Activated CD4-positive, alpha-beta T cell treated with anti-CD3 and anti-CD28 coated beads for 4 hours (primary cell): ENCODE measurements around the gene RIBC2.
"Not testable (repeated sequence)": the region's sequence is repeated elsewhere in the genome, so short reads cannot be mapped to it uniquely, and the experiment has no call there.

Experiments used
- DNase-seq, 2 donors: peaks; one replicate each; pipeline ENCODE4 v3.0.0-alpha.2; 2020

Gene RIBC2, protein sequence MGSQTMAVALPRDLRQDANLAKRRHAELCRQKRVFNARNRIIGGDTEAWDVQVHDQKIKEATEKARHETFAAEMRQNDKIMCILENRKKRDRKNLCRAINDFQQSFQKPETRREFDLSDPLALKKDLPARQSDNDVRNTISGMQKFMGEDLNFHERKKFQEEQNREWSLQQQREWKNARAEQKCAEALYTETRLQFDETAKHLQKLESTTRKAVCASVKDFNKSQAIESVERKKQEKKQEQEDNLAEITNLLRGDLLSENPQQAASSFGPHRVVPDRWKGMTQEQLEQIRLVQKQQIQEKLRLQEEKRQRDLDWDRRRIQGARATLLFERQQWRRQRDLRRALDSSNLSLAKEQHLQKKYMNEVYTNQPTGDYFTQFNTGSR

DNA sequence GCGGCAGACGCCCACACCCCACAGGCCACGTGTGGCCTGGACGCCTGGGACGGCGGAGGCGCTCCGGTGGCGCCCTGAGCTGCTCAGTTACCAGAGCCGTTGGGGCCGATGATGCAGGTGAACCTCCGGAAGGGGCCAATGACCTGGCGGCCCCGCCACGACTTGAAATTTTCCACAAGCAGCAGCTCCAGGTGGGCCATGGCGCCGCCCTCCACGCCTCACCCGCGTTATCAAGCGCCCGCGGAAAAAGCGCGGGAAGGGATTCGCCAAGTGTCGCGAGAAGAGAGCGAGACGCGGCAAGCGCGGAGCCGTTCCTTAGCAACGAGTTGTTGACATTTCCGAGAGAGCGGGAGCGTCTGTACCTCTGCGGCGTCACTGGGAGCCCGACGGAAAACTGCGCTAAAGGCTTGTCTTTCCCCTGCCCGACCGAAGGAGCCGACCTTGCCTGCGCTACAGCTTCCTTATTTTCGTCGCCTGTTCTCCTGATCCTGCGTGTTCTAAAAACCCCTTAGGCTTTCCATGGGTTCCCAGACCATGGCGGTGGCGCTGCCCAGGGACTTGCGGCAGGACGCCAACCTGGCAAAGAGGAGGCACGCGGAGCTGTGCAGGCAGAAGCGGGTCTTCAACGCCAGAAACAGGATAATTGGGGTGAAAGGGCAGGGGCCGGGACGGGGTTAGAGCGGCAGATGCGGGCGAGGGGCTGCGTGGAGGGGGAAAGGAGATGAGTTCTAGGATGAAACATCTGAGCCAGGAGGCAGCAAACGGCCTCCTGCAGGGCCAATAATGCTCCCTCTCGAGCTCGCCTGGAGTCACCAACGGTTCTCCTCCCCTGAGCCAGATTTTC lies at the start of gene RIBC2, which contains the start of gene SMC1B:
RIBC2 (plus strand) TSS at position 326 of the 844 bp plus-strand sequence; CDS start at position 520, 194 bp downstream.
SMC1B (minus strand) TSS at position 232 of the 844 bp plus-strand sequence; CDS start at position 200, 32 bp downstream.
- DNase-seq = peak; percentile 73 to 76

DNA sequence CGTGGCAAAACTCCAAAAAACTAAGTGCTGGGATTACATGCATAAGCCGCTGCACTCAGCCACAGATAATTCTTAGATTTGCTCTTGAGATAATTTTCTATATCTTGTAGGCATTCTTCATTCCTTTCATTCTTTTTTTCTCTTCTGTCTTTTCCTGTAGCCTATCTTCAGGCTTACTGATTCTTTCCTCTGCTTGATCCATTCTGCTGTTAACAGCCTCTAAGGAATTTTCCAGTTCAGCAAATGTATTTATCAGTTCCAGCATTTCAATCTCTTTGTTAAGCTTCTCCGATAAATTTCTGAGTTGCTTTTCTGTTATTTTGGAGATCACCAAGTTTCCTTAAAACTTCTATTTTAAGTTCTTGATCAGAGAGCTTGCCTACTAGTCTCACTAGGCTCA lies 46.8 kb upstream of the RIBC2 start:
- DNase-seq = no peak

DNA sequence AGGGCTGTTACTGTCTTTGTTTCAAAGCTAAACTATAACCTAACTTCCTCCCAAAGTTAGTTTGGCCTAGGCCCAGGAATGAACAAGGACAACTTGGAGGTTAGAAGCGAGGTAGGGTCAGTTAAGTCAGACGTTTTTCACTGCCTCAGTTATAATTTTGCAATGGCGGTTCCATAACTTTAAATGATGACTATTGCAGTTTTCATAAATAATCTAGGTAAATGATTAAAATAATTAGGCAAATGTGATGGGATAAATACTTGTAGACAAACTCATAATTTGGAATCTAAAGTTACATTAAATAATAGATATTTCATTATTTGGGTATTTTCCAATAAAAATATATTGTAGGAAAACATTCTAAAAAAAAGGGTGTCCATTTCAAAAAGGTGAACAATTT lies 39.9 kb upstream of the RIBC2 start:
- DNase-seq = not testable (repeated sequence)

DNA sequence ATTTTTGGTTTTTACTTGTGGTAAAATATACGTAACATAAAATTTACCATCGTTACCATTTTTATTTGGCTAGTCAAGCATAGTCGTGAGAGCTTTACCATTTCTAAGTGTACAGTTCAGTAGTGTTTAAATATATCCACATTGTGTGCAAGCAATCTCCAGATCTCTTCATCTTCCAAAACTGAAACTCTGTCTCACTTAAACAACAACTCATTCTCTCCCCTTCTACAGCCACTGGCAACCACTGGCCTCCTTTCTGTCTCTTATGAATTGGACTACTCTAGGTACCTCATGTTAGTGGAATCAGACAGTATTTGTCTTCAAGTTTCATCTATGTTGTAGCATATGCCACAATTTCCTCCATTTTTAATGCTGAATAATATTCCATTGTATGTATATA lies 37.5 kb upstream of the RIBC2 start:
- DNase-seq = no peak

DNA sequence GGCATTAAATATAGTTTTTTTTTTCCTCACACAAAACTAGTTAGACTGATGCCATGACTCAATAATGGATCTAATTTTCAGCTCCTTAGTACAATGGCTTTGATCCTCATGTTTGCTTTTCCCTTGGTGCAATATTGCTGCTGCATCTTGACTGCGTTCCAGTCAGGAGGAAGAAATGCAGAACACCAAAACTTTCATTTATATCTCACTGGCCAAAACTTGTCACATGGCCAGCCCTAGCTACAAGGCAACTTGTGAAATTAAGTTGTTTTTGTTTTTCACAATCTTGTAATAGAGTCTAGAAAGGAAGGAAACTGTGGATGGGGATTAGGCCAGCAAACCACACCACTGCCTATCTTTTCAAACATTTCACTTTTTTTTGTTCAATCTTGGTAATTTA lies 36.8 kb upstream of the RIBC2 start:
- DNase-seq = no peak

DNA sequence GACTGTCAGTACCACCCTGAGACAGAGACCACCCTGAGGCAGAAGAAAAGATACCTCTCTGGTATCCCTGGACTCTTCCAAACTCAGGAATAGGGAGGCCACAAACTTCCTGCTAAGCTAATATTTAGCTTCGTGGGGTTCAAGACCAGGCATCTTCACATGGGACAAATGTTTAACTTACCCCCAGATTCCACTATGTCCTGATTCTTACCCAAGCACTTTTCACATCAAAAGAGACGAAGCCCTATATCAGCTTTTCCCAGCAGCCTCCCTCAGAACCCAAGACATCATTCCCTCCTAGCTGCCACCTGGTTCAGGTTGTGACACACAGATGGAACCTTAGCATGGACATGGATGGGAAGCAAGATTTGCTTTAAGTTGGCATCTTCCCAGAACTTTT lies 32.1 kb upstream of the RIBC2 start:
- no peak for DNase-seq

DNA sequence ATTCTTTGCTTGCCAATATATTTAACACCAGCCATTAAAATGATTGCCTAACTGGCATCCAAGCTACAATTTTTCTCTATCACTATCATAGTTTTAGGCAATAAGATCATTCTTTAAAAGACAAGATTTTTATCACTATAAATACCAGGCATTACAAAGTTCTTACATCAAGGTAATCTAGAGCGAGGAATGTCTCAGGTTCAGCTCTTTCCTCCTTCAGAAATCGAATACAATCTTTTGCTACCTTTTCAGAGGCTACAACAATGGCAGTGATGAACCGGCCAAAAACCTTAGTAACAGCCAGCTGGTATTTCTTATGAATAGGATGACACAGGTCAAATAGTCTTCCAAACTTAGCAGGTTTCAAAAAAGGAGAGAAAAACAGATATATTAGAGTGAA lies 23.9 kb upstream of the RIBC2 start:
- no peak for DNase-seq

DNA sequence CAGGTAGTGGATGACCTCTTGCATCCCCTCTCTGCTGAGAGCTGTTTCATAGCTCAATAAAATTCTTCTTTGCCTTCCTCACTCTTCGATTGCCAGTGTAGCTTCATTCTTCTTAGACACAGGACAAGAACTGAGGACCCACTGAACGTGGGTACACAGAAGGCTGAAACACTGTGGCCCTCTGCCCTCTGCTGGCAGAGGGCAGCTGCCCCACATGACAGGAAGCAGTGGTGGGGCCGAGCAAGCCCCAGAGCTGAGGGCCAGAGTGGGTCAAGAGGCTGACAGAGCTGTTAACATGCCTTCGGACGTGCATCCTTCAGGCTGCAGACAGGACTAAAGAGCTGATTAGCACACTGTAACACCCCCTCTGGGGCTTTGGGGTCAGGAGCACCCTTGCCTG lies 15.7 kb upstream of the RIBC2 start:
- no peak for DNase-seq

DNA sequence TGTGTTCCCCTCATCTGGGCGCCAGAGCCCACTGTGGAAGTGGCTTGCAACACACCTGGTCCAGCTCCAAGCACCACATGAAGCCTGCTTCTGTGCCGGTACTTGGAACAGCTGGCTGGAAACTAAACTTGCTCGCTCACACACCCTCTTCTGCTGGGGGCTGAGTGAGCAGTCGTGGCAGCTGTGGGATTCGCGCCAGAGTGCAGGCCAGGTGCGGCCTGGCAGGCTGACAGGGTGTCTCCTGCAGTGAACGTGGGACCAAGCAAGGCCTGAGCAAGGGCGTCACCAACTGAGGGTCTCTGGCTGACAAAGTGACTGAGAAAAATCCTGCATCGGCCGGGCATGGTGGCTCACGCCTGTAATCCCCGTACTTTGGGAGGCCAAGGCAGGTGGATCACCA lies 15.3 kb upstream of the RIBC2 start:
- no peak for DNase-seq

DNA sequence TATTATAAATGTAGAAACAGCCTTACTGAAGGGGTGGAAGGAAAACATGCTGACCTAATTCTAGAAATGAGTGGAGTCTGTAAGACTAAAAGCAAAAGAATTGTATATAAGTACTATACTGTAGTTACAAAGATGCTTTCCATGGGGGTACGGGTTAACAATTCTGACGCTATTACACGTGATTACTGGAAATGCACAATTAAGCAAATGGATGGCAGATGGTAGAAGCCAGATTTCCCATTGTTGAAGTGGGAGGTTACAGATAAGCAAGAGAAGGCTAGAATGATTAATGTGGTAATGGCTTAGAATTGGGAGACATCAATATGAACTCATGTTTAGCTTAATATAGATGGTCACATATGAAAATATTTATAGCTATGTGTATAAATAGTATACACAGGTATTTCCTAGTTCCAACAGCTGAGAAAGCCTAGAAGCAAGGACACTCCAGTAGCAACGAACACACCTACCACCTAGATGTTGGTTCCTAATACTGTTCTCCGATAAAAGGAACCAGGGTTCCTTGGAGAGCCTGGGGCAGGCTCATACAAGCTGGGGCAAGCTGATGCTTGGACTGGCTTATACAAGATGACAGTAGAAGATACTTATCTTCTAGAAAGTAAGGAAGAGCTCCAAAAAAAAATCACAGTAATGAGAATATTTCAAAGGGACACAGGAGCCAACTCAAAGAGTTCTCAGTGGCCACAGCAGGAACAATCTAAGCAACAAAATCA lies 13.6 kb upstream of the RIBC2 start:
- no peak for DNase-seq

DNA sequence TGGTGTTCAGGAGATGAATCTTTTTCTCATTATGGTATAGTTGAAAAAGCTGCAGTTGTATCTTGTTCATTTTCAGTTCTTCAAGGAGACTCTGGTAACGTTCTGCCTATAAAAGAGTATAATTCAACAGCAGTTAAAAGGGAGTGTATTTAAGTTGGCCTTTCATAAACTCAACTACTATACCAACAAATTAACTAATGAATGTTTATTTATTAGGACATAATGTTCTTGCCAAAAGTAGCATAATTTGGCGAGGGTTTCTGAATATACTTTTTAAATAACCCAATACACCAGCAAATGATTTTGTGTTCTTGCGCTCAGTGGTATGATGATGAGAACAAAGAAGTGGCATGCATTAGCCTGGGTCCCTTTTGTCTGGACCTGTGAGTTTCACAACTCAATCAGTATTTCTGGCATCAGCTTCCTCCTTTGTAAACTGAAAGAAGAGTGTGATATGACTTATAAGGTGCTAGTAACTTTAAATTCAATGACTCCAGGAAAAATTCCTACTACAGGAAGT lies 11.0 kb upstream of the RIBC2 start:
- DNase-seq = no peak

DNA sequence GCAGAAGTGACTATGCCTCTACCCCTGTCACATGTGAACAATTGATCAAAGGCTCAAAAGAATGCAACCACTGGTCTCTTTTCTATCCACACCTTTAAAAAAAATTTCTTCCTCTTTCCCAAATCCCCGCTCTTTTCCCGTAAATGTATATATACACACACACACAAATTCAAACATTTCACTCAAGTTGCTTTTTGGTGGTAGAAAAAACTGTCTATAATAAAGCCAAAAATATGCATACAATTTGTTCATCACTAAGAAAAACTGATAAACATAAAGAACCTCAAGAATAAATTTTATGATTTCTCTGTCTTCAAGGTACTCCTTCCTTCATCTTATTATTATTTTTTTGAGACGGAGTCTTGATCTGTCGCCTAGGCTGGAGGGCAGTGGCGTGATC lies 5.7 kb upstream of the RIBC2 start:
- DNase-seq = no peak

DNA sequence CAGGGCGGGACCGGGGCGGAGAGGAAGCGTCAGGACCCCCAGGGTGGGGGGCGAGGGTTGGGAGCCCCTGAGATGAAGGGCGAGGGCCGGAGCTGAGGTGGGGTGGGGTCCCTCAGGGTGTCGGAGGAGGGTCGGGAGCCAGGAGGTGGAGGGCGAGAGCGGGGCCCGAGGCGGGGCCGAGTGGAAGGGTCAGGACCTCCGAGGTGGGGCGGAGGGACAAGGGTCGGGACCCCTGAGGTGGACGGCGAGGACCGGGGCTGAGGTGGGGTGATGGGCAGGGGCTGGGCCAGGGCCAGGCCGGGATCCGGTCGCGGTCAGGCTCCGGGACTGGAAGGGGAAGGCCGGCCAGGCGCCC lies 503 bp upstream of the RIBC2 start:
- DNase-seq = no peak

DNA sequence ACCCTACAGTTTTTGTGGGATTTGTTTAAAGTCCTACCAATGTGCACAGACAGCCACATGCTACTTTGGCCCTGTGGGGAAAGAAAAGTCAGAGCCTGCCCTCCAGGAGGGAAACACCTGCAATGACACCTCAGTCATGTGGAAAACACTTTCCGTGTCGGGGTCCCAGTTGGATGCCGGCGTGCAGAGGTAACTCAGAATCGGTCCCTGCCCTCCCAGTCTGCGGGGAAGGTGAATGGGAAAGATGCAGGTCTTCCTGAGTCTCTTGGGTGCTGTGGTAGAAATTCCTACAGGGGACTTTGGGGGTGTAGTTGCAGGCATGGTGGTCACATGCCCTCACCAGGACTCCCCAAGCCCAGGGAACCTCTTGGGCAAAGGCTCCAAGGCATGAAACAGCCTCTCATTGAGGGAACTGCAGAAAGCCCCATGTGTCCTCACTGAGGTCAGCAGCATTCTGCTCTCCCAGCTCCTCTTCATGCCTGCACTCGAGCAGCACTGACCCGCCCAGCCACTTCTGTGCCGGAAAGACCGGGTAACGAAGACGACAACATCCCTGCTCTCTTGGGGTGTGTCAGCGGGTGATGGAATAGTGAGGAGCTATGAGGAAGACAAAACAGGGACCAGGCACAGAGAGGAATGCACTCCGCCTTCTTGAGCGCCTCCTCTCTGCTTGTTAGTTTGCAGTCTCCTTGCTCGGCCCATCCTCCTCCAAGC lies 4.7 kb downstream of the RIBC2 start:
- DNase-seq = no peak

DNA sequence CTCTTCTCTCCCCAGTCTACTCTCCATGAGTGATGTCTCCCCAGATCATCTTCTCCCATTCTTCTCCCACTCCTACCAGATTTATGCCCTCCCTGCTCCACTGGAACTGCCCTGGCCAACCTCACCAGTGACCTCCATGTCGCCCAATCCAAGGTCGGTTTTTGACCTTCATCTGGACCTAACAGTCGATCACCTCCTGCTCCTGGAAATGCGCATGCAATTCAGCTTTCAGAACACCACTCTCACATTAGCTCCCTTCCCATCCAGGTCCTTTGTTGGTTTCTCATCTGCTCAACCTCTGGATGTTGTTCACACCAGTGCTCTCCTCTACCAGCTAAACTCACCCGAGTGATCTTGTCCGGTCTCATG lies 5.3 kb downstream of the RIBC2 start:
- no peak for DNase-seq

DNA sequence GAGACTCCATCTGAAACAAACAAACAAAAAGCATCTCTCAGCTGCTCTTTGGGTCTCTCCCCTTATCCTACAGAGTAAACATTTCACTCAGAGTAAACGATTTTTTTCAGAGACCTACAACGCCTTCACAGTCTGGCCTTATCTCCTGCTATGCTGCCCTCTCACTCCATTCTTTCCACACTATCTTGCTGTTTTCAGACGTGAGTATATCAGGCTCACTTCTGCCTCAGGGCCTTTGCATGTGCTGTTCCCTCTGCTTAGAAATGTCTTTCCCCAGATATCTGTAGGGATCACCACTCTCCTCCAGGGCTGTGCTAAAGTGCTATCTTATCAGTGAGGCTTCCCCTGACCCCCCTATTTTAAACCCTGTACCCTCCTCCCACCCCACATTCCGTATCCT lies 6.5 kb downstream of the RIBC2 start:
- DNase-seq = no peak

DNA sequence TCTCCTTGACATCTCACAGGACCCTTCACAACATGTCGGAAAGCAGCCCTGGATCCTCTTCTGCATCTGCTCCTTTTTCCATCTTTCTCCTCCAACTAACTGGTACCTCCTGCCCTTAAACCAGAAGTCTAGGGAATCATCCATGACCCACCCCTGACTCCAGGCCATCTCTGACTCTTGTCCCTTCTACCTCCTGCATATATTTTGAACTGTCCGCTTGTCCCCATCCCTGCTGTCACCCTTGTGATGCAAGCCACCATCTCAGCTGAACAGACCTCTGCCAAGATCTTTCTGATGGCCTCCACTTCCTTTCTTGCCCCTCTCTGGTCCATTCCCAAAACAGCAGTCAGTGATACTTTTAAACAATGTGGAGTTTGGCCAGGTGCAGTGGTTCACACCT lies 7.0 kb downstream of the RIBC2 start:
- DNase-seq = no peak

DNA sequence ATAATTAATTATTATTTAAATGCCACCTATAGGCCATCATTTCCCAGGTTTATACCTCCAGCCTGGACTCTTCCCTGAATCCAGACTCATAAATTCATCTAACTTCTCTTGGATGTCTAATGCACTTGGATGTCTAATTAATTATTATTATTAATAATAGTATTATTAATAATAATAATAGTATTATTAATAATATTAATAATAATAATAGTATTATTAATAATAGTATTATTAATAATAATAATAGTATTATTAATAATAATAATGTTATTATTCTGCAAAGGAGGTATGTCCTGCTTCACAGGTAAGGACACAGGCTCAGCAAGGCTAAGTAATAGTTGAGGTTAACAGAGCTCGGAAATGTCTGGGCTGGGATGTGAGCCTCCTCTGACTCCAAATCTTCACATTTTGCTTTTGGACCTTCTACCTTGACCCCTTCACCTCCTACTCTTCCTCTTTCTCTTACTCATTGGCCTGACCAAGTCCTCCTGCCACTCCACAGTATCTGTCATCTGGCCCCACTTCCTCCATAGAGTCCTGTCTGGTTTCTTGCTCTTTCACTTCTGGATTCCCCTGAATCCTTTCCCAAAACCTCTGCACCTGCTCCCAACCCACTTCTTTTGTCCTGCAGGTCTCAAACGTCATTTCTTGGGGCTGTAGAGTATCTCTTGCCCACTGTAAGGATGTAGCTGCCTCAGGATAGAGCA lies 8.0 kb downstream of the RIBC2 start:
- DNase-seq = no peak

DNA sequence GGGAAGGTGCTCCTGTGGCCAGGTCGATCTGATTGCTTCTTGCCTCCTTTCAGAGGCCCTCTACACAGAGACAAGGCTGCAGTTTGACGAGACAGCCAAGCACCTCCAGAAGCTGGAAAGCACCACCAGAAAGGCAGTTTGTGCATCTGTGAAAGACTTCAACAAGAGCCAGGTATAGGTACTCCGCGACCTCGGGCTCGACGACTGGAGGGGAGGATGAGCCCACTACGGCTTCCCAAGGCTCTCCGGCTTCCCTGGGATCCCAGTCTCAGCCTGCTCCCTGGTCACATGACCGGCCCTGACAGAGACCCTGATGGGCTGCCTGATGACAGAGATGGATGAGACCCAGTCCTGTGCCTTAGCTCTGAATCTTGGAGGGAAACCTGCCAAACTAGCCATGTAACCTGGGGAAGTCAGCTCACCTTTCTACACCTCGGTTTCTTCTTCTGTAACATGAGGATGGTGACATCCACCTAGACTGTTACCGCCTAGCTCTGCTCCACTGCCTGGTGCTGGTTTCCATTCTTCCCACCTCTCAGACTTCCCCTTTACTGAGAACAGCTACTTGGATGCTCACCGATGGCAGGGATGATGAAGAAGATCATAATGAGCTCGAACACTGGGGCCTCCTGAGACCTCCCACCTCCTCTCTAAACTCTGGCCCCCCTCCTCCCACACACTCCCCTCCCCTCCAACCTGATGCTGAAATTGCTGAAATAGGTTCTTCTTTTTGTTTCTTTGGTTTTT lies 8.9 kb downstream of the RIBC2 start:
- no peak for DNase-seq

DNA sequence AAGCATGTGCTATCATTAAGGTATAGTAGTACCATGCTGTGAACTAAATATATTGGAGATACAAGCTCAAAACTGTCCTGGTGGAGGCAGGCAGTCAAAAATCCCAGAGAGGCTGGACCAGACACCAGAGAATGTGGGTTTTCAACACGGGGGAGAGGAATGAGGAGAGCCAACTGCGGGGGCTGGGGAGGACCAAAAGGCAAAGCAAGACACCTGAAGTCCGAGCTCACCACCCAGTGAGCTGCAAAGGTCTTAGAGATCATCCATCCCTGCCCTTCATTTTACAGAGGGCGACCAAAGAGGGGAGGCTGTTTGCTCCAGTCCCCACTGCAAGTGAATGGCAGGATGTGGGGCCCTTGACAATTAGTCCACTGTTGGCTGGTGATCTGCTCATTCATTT lies 10.0 kb downstream of the RIBC2 start:
- DNase-seq = no peak

DNA sequence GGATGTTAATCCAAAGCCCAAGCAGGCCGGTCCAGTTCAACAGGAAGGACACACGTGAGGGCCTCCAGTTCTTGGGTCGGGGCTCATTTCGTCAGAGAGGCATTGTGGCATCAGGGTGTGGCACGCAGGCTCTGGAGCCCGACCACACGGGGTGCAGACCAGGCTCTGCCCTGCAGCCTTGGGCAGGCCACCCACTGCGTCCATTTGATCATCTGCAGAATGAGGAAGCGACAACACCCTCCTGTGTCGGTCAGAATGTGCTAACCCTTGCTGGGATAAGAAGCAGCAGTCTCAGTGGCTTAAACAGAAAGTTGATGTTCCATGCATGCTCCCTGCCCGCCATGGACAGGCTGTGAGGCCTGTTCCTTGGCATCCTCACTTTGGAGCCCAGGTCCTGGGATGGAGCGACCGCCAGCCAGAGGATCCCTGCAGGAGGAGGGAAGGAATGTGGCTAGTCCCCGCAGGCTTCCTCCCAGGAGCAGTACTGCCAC lies 10.8 kb downstream of the RIBC2 start:
- no peak for DNase-seq
